ENCODE data around the gene NGEF.

NGEF gene

GRCh38 chr2:233011268-233011650 is 1.8 kb downstream of the NGEF start:
- no peak overlapping the region for H3K4me3 ChIP-seq (ENCODE audit: low read length)
- DNase-seq (ENCODE audit: low read depth): no peak
- TF ChIP-seq CTCF (conservative IDR thresholded peaks at IDR 0.05; ENCODE audit: low read depth, low read length): no peak

- no peak overlapping the region for H3K4me3 ChIP-seq (ENCODE audit: low read length)
- no peak for TF ChIP-seq CTCF (conservative IDR thresholded peaks at IDR 0.05; ENCODE audit: low read depth, low read length)
- no peak for DNase-seq (ENCODE audit: low read depth)
These were observed 2.3 kb downstream of the NGEF start for GRCh38 chr2:233010569-233011267.

- no peak for TF ChIP-seq CTCF (conservative IDR thresholded peaks at IDR 0.05; ENCODE audit: low read depth, low read length)
- DNase-seq (ENCODE audit: low read depth): no peak
- no peak overlapping the region for H3K4me3 ChIP-seq (ENCODE audit: low read length)
These were observed 3.4 kb downstream of the NGEF start for GRCh38 chr2:233009661-233010060.

GRCh38 chr2:233007739-233008138 is 5.3 kb downstream of the NGEF start:
- no peak overlapping the region for H3K4me3 ChIP-seq (ENCODE audit: low read length)
- DNase-seq (ENCODE audit: low read depth): no peak
- TF ChIP-seq CTCF (conservative IDR thresholded peaks at IDR 0.05; ENCODE audit: low read depth, low read length): no peak

- TF ChIP-seq CTCF (conservative IDR thresholded peaks at IDR 0.05; ENCODE audit: low read depth, low read length): no peak
- no peak overlapping the region for H3K4me3 ChIP-seq (ENCODE audit: low read length)
- no peak for DNase-seq (ENCODE audit: low read depth)
These were observed 5.8 kb downstream of the NGEF start for GRCh38 chr2:233007270-233007669.

GRCh38 chr2:233006648-233007047 is 6.4 kb downstream of the NGEF start:
- no peak for TF ChIP-seq CTCF (conservative IDR thresholded peaks at IDR 0.05; ENCODE audit: low read depth, low read length)
- no peak overlapping the region for H3K4me3 ChIP-seq (ENCODE audit: low read length)
- no peak for DNase-seq (ENCODE audit: low read depth)

- DNase-seq (ENCODE audit: low read depth): no peak
- no peak for TF ChIP-seq CTCF (conservative IDR thresholded peaks at IDR 0.05; ENCODE audit: low read depth, low read length)
- no peak overlapping the region for H3K4me3 ChIP-seq (ENCODE audit: low read length)
These were observed 8.0 kb downstream of the NGEF start for GRCh38 chr2:233005096-233005495.
